HepG2 (cell line): ENCODE measurements around the gene HOXA9. TPM values are rescaled to one million over a fixed set of nuclear protein-coding genes. Genes with fewer than 3 reads are reported as not detected.

Experiments
- ATAD3A ChIP-seq: sonication (generic); formaldehyde crosslinking; IDR thresholded peaks from 2 replicates; pipeline ENCODE4 v1.4.0; 2020; ENCODE audit warnings: missing genetic modification reagents
- ATF2 ChIP-seq: sonication (generic); formaldehyde crosslinking; IDR thresholded peaks from 2 replicates; pipeline ENCODE4 v1.4.0; 2020; ENCODE audit warnings: missing genetic modification reagents
- GATAD1 ChIP-seq: IDR thresholded peaks from 2 replicates; pipeline ENCODE4 v1.6.1; 2016; ENCODE audit warnings: missing genetic modification reagents, missing compliant biosample characterization
- HOXD1 ChIP-seq: sonication (generic); formaldehyde crosslinking; IDR thresholded peaks from 2 replicates; pipeline ENCODE4 v1.5.0; 2020; ENCODE audit warnings: missing genetic modification reagents
- POLR2A ChIP-seq, 2 experiments: IDR thresholded peaks; 2 replicates each; pipeline ENCODE4 v1.6.1; 2011; ENCODE audit warnings: low read depth in 2 of 2, low read length in 2 of 2, mild to moderate bottlenecking in 1 of 2, moderate library complexity in 1 of 2; ENCODE audit not compliant: insufficient read depth in 1 of 2
- RAD21 ChIP-seq: fragments of 450-650 bp; formaldehyde crosslinking; IDR thresholded peaks from 2 replicates; pipeline ENCODE4 v1.5.0; 2020; ENCODE audit warnings: mild to moderate bottlenecking
- RBAK ChIP-seq: sonication (generic); formaldehyde crosslinking; IDR thresholded peaks from 2 replicates; pipeline ENCODE4 v1.5.1; 2020; ENCODE audit warnings: mild to moderate bottlenecking, missing genetic modification reagents
- RERE ChIP-seq: IDR thresholded peaks from 2 replicates; pipeline ENCODE4 v1.6.1; 2016; ENCODE audit warnings: low read depth, missing genetic modification reagents, missing compliant biosample characterization
- ZNF580 ChIP-seq: IDR thresholded peaks from 2 replicates; pipeline ENCODE4 v1.6.1; 2016; ENCODE audit warnings: low read depth, borderline replicate concordance
- ZNF646 ChIP-seq: sonication (generic); formaldehyde crosslinking; IDR thresholded peaks from 2 replicates; pipeline ENCODE4 v1.9.0; 2021; ENCODE audit warnings: mild to moderate bottlenecking, missing genetic modification reagents
- polyA plus RNA-seq, 8 experiments: library from polyadenylated mRNA; depleted of rRNA in 3 of 8; stranded (reverse) in 7 of 8; unstranded in 1 of 8; fragments of >200 nt; fragmentation: Illumina TruSeq in 4 of 8; extraction: Trizol in 4 of 8; gene quantifications; 2 replicates each; pipeline versions ENCODE4 v1.2.1 to v1.2.3, GENCODE V29; 2011 to 2016; ENCODE audit warnings: low read depth in 4 of 8, missing spikeins in 1 of 8, mixed read lengths in 1 of 8; ENCODE audit not compliant: insufficient read depth in 1 of 8
- total RNA-seq, 5 experiments: library from RNA; depleted of rRNA; stranded (reverse); fragments of >200 nt; fragmentation: Illumina TruSeq; extraction: Trizol; gene quantifications; 2 replicates each; pipeline ENCODE4 v1.2.3, GENCODE V29; 2016; ENCODE audit warnings: low read depth in 1 of 5

The HOXA9 gene
- total and polyA plus RNA-seq, 2 of the 13 experiments (the other 11 are each of a cell fraction or from before 2014, with no cell fraction given), result not detected

- TF ChIP-seq ZNF646 (no peak), ATAD3A (CRISPR knock-in tag) (no peak), ATF2 (CRISPR knock-in tag) (0 out of 2 replicates have a peak, but pooled peaks have one; percentile 37), GATAD1 (CRISPR knock-in tag) (no peak), RAD21 (CRISPR knock-in tag) (0 out of 2 replicates have a peak, but pooled peaks have one; percentile 10), ZNF580 (CRISPR knock-in tag) (no peak), RERE (CRISPR knock-in tag) (0 out of 2 replicates have a peak, but pooled peaks have one; percentile 46), POLR2A (IDR thresholded peaks at IDR 0.05; ENCODE audit: insufficient read depth in 1 of 2, low read depth in 2 of 2, low read length in 2 of 2) (no peak), HOXD1 (CRISPR knock-in tag) (no peak), RBAK (CRISPR knock-in tag) (no peak)
These were observed 31.7 kb downstream of the HOXA9 start (continued) for GRCh38 chr7:27133409-27134231.
